GM18526 (cell line): ENCODE measurements around the gene KCNA1.

Experiments
- POLR2A ChIP-seq: IDR thresholded peaks from 3 replicates; pipeline ENCODE4 v1.6.1; 2011; ENCODE audit not compliant: insufficient read length; ENCODE audit errors: extremely low read depth

KCNA1 gene

DNA sequence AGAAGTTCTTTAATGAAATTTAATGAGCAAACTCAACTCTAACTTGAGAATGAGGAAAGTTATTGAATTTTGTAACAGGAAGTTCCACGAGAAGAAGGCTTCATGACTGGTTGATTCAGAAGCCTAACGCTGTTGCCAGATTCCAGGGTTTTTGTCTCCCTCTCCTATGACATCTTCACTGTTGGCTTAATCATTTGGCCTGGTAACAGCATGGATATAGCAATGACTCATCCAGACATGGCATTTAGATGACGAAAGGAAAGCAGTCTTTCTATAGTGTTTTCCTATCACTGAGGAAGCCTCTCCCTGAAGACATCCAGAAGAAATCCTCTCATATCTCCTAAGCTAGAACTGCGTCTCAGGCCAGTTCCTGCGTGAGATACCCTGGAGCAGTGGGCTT lies 9.4 kb upstream of the KCNA1 start:
- no peak for TF ChIP-seq POLR2A

DNA sequence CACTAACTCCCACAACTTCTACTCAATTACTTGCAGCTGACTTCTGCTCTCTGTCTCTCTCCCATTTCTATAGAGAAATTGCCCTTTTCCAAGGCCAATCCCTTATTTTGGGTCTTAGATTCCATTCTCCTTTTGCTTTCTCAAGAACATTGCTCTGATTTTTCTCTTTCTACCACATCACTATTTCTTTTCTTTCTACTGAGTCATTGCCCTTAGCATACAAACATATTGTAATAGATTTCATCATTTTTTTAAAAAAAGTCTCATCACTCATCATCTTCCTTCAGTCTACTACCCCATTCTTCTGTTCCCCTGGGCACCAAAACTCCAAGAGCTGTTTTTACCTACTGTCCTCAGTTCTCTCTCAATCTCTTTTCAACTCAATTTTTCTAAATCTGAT lies 4.4 kb upstream of the KCNA1 start:
- TF ChIP-seq POLR2A = no peak

DNA sequence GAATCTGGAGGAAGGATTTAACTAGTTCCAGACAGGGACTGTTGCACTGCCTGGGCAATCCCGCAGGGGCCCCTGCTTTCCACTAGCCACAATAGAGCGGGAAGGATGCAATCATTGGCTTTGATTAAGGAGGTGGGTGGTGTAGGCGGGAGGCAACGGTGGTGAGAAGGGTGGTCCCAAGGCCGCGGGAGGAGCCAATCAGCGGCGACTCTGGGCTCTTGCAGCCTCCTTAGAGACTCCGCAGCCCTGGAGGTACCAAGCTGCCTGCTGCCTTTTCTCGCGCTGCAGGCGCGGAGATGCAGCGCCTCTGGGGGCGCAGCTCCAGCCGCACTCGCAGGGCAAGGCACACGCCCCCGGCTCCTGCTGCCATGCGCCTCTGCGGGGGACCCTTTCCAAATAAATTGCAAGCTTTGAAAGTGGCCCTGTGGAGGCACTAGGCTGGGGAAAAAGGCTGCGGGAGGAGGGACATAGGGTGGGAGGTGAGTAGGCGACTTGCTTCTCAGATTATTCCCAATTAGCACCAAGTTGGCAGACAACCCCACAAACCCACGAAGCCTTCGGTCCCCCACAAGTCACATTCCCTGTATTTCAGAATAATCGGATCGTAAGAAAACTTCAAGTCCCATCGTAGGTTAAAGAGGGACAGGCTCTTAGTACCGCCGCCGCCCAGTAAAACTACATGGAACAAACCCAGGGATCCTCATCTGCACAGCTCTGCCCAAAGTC lies 858 bp upstream of the KCNA1 start:
- TF ChIP-seq POLR2A = no peak

GRCh38 chr12:4909410-4909733 lies 333 bp upstream of the KCNA1 start:
- no peak for TF ChIP-seq POLR2A

- TF ChIP-seq POLR2A = no peak
Measured at GRCh38 chr12:4910502-4911315, 1.0 kb downstream of the KCNA1 start.

DNA sequence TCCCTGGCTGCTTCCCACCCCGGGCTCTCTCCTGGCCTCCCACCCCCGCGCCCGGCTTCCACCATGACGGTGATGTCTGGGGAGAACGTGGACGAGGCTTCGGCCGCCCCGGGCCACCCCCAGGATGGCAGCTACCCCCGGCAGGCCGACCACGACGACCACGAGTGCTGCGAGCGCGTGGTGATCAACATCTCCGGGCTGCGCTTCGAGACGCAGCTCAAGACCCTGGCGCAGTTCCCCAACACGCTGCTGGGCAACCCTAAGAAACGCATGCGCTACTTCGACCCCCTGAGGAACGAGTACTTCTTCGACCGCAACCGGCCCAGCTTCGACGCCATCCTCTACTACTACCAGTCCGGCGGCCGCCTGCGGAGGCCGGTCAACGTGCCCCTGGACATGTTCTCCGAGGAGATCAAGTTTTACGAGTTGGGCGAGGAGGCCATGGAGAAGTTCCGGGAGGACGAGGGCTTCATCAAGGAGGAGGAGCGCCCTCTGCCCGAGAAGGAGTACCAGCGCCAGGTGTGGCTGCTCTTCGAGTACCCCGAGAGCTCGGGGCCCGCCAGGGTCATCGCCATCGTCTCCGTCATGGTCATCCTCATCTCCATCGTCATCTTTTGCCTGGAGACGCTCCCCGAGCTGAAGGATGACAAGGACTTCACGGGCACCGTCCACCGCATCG lies 1.8 kb downstream of the KCNA1 start:
- no peak for TF ChIP-seq POLR2A

DNA sequence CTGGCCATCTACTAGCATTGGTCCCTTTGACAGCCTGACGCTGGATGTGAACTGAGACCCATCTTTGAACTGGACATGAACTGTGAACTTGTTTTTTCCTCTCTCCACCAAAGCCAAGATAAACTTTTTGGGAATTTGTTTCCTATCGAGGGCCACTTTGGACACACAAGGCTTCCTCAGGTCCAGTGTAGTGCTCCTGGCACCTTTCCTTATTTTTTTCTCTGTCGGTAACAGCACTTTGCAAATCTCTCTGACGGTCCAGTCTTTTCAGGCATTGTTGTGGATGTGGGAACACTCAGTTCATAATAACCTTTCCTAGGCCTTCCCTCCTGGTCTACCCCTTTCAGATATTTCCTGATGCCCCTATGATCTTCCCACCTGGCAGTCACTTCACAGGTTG lies 5.0 kb downstream of the KCNA1 start:
- TF ChIP-seq POLR2A = no peak

- TF ChIP-seq POLR2A = no peak
Measured at GRCh38 chr12:4915752-4916151, 6.0 kb downstream of the KCNA1 start.

GRCh38 chr12:4918950-4919660 lies 9.4 kb downstream of the KCNA1 start:
- no peak for TF ChIP-seq POLR2A

DNA sequence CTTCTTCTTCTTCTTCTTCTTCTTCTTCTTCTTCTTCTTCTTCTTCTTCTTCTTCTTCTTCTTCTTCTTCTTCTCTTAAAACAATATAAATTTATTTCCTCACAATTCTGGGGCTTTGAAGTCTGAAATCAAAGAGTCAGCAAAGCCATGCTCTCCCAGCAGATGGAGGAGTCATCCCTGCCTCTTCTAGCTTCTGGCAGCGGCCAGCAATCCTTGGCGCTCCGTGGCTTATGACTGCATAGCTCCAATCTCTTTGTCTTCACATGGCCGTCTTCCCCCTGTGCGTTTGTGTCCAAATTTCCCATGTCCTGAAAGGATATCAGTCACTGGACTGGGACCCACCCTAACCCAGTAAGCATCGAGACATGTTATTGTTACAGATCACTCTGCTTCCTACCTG lies 22.9 kb downstream of the KCNA1 start:
- TF ChIP-seq POLR2A = no peak

DNA sequence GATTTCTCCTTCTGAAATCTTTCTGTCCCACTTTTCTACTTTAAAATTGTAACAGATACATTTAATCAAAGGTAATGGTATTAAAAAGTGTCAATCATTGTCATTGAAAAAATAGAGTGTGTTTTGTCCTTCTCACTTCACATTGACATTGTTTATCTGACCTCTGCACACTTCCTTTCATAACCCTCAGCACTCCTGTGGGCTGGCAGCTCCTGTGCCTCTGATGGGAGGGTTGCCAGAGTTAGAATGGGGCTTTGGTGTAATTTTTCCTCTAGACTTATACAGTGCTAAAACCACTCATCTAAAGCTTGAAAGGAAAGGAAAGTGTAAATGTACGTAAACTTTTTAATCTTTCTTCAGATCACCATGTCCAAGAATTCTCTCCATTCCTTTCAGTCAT lies 23.7 kb downstream of the KCNA1 start:
- no peak for TF ChIP-seq POLR2A

DNA sequence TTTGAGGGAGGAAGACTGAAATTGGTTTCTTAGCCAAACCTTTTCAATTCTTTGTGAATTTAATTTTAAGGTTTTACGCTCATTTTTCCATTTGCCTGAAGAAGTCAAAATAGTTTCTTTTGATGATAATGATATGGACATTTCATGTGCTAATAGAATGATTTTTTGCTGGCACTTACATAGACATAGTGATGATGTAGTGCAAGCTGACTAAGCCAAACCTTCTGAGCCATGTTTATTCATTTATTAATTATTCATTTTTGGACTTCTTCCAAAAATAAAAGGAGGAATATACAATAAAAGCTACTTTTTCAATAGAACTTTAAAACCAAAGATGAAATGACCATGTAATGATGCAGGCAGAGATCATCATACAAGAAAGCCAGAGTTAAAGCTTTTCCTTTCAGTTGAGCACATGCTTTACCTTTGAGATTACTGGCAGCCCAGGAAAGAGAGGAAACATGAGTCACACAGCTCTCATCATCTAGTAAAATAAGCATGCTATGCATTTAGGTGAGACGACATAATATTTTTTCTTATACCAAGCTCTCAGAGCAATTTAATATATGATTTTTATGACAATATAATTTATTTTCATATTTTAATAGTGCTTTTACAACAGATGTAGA lies 24.8 kb downstream of the KCNA1 start:
- TF ChIP-seq POLR2A = no peak

- no peak for TF ChIP-seq POLR2A
Measured at GRCh38 chr12:4938900-4939299, 29.2 kb downstream of the KCNA1 start.

- no peak for TF ChIP-seq POLR2A
Measured at GRCh38 chr12:4939418-4940023, 29.8 kb downstream of the KCNA1 start.
